K562 (cell line): ENCODE results near the gene TDRD3. TPM values are rescaled to one million over a fixed set of nuclear protein-coding genes. Genes with fewer than 3 reads are reported as not detected.

Source experiments
- ARID1B ChIP-seq: fragments of 450-650 bp; IDR thresholded peaks from 2 replicates; pipeline ENCODE4 v1.6.1; 2016; ENCODE audit warnings: antibody characterized with exemption, mild to moderate bottlenecking, inconsistent platforms
- BCL6 ChIP-seq: fragments of 250-450 bp; sonication (Bioruptor Pico); IDR thresholded peaks from 2 replicates; pipeline ENCODE4 v1.4.0; 2020
- CTCF ChIP-seq, 3 experiments: IDR thresholded peaks in 2 of 3; conservative IDR thresholded peaks in 1 of 3; 2 replicates each; pipeline ENCODE4 v1.5.1; 2011 to 2012; ENCODE audit warnings: low read length in 3 of 3, mild to moderate bottlenecking in 3 of 3, control low read depth in 2 of 3, improper control_type of control experiment in 1 of 3, inconsistent platforms in 1 of 3, low read depth in 1 of 3, mixed read lengths in 1 of 3, moderate library complexity in 1 of 3; ENCODE audit not compliant: insufficient read depth in 2 of 3
- HNRNPK ChIP-seq: fragments of 200-400 bp; formaldehyde crosslinking; IDR thresholded peaks from one replicate; pipeline ENCODE4 v1.6.1; 2018; ENCODE audit warnings: mild to moderate bottlenecking, low read depth, low read length; ENCODE audit not compliant: poor library complexity, severe bottlenecking
- JUND ChIP-seq, 2 experiments: IDR thresholded peaks; 2 replicates in 1 of 2; 3 replicates in 1 of 2; pipeline ENCODE4 v1.6.1; 2011; ENCODE audit warnings: borderline replicate concordance in 2 of 2, low read depth in 2 of 2, low read length in 2 of 2, improper control_type of control experiment in 1 of 2, missing biosample characterization in 1 of 2, missing genetic modification characterization in 1 of 2, missing genetic modification reagents in 1 of 2
- MYC ChIP-seq, 2 experiments: fragments of 250-450 bp in 1 of 2; sonication (Bioruptor Pico) in 1 of 2; IDR thresholded peaks; 2 replicates each; pipeline versions ENCODE4 v1.5.1 to v1.6.1; 2012 to 2021; ENCODE audit warnings: low read depth in 2 of 2, borderline replicate concordance in 1 of 2, improper control_type of control experiment in 1 of 2, low read length in 1 of 2, mild to moderate bottlenecking in 1 of 2, moderate library complexity in 1 of 2
- SMARCA4 ChIP-seq: fragments of 450-650 bp; IDR thresholded peaks from 2 replicates; pipeline ENCODE4 v1.6.1; 2016
- SMARCE1 ChIP-seq: fragments of 450-650 bp; IDR thresholded peaks from 2 replicates; pipeline ENCODE4 v1.7.1; 2016; ENCODE audit warnings: mild to moderate bottlenecking
- TEAD4 ChIP-seq, 2 experiments: sonication (generic) in 1 of 2; formaldehyde crosslinking in 1 of 2; IDR thresholded peaks; 2 replicates each; pipeline versions ENCODE4 v1.6.1 to v1.8.0; 2012 to 2022; ENCODE audit warnings: borderline replicate concordance in 1 of 2, inconsistent platforms in 1 of 2, low read length in 1 of 2, mild to moderate bottlenecking in 1 of 2, missing genetic modification reagents in 1 of 2
- WHSC1 ChIP-seq: IDR thresholded peaks from one replicate; pipeline ENCODE4 v1.6.1; 2012; ENCODE audit warnings: low read length, control low read depth, inconsistent platforms
- ZNF407 ChIP-seq: fragments of 450-650 bp; IDR thresholded peaks from 2 replicates; pipeline ENCODE4 v1.6.1; 2016; ENCODE audit warnings: low read depth
- ZNF512 ChIP-seq: IDR thresholded peaks from 2 replicates; pipeline ENCODE4 v1.6.1; 2016; ENCODE audit warnings: missing genetic modification characterization, missing compliant biosample characterization
- polyA plus RNA-seq, 8 experiments: library from polyadenylated mRNA; depleted of rRNA in 4 of 8; stranded (reverse) in 5 of 8; unstranded in 3 of 8; fragments of >200 nt; fragmentation: Nextera tagmentation in 2 of 8; fragmentation: Illumina TruSeq in 1 of 8; extraction: Ambion mirVana in 2 of 8; extraction: Trizol in 1 of 8; gene quantifications; 2 replicates each; pipeline versions ENCODE4 v1.2.1 to v1.2.3, GENCODE V29; 2011 to 2014; ENCODE audit warnings: inconsistent platforms in 1 of 8, missing spikeins in 1 of 8
- total RNA-seq, 7 experiments: library from RNA; depleted of rRNA in 6 of 7; stranded (reverse); fragments of >200 nt in 6 of 7; fragmentation: Illumina TruSeq in 2 of 7; extraction: Trizol in 2 of 7; gene quantifications; 2 replicates each; pipeline versions ENCODE4 v1.2.1 to v1.2.3, GENCODE V29; 2011 to 2021; ENCODE audit warnings: low replicate concordance in 1 of 7

Gene TDRD3
- total and polyA plus RNA-seq, 9 of the 15 experiments (the other 6 are each of a cell fraction or from before 2014, with no cell fraction given) = 3.6 to 16.4 (median 9.5) TPM

- TF ChIP-seq ZNF407 (no peak), MYC (IDR thresholded peaks at IDR 0.05; ENCODE audit: low read depth, low read length) (peak; percentile 51; the same call in 1 of the 2 replicates), MYC (CRISPR knock-in tag; IDR thresholded peaks at IDR 0.05; ENCODE audit: borderline replicate concordance, low read depth) (no peak), HNRNPK (no peak), TEAD4 (IDR thresholded peaks at IDR 0.05; ENCODE audit: low read length) (peak; percentile 15; the same call in 1 of the 2 replicates), TEAD4 (CRISPR knock-in tag; IDR thresholded peaks at IDR 0.05; ENCODE audit: borderline replicate concordance) (no peak), ZNF512 (0 out of 2 replicates have a peak, but pooled peaks have one; percentile 3), CTCF (IDR thresholded peaks at IDR 0.05 in 2 of 3, conservative IDR thresholded peaks at IDR 0.05 in 1 of 3; ENCODE audit: insufficient read depth in 2 of 3, low read depth in 1 of 3, low read length in 3 of 3) (no peak), SMARCE1 (peak; percentile 72), BCL6 (CRISPR knock-in tag) (no peak), ARID1B (peak; percentile 70), JUND (IDR thresholded peaks at IDR 0.05; ENCODE audit: borderline replicate concordance, low read depth, low read length) (peak; percentile 85), JUND (tag; IDR thresholded peaks at IDR 0.05; ENCODE audit: borderline replicate concordance, low read depth, low read length) (peak; percentile 79; the same call in 2 of the 3 replicates), WHSC1 (no peak), SMARCA4 (peak; percentile 73)
Measured at GRCh38 chr13:60398907-60399589, 2.0 kb downstream of the TDRD3 start (continued).
